ENCODE data around the gene RPH3AL.
"Not testable (repeated sequence)": the region's sequence is repeated elsewhere in the genome, so short reads cannot be mapped to it uniquely, and the experiment has no call there.

The RPH3AL gene

GRCh38 chr17:170130-170670 is 182.4 kb downstream of the RPH3AL start:
- no peak for DNase-seq

GRCh38 chr17:168614-169013 is 184.0 kb downstream of the RPH3AL start:
- DNase-seq = not testable (repeated sequence)

GRCh38 chr17:165939-166338 is 186.7 kb downstream of the RPH3AL start:
- no peak for DNase-seq

DNA sequence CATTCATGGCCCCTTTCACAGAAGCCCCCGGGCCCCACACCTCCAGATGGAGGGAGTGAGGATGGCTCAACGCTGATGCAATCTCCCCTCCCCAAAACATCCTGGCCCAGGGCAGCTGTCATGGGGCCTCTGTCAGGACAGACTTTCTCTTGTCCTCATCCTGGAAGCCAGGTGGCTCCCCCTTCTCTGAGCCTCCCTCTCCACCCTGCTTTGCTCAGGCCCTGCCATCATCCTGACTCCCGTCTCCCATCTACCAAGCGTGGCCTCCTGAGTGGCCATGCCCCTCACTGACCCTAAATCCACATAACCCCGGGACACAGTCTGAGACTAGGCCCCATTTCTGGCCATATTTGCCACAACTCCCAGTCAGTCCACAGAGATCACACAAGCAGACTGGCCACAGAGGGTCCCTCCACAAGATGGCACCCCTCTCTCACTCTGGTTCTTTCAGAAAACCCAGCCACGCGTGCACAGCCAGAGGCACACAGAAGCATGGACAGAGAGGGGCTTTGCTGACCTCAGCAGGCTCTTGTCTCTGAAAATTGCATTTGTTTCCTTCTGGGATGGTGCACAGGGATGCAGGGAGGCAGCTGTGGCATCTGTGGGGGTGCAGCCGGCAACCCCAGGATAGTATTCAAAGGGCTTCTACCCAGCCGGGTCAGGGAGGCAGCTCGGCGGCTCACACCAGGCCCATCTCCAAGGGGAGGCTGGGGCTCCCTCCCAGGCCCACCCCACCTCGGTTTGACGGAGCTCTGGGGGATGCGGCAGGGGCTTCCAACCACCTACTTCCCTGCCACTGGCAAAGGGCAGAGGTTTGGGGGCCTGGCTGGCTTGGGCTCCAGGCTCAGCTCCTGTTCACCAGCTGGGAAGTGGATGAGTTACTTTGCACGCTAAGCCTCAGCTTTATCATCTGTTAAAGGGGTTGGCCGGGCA is 188.0 kb downstream of the RPH3AL start:
- DNase-seq = no peak

DNA sequence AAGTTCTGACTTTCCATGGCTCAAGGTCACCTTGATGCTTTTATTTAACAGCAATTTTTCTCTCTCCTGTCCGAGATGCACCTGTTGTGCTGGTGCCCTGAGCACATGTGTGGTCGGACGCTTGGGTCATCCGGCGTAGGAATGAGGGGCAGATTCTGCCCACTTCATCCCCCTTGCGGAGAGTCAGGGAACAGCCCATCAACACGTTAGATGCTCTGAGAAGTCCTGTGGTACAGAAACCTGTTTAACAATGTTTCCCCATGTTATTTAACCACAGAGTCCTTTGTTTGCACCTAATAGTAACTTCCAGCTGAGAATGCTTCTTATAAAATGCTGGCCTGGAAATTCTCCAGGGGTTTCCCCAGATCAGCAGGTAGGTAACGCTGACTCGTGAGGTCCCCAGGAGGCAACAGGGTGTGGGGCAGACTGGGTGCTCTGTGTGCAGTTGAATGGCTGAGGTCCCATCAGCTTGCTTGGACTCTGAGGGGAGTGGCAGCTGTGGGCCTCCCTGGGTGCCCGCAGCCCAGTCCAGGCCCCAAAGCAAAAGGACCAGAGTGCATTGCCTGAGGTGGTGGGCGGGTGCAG is 189.0 kb downstream of the RPH3AL start:
- DNase-seq = no peak

DNA sequence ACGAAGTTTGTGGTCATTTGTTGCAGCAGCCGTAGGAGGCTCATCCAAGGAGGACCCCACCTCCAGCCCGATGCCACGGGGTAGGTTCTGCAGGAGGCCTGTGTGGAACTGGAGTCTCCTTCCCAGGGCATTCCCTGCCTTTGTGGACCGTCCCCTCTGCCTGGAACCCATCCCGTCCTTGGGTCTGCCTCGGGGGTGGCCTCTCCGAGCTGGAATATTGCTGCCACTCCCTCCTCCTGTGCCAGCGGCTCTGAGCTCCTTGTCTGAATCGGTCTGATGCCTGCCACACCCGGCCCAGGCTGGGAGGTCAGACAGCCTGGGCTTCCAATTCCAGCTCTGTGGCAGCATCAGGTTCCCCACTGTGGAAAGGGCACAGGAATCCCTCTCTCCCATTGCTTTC is 189.9 kb downstream of the RPH3AL start:
- no peak for DNase-seq

Data from activated T-cell treated with anti-CD3 and anti-CD28 coated beads for 4 hours (primary cell).